WTC11 (cell line): ENCODE measurements around the gene NRSN2.

Experiments used
- ATF6 ChIP-seq: sonication (generic); formaldehyde crosslinking; IDR thresholded peaks from 2 replicates; pipeline ENCODE4 v1.8.1; 2023; ENCODE audit warnings: mild to moderate bottlenecking, missing genetic modification reagents
- CREB1 ChIP-seq: sonication (generic); formaldehyde crosslinking; IDR thresholded peaks from 2 replicates; pipeline ENCODE4 v1.8.0; 2023; ENCODE audit warnings: mild to moderate bottlenecking, missing genetic modification reagents
- KAT7 ChIP-seq: sonication (generic); formaldehyde crosslinking; IDR thresholded peaks from 2 replicates; pipeline ENCODE4 v1.8.1; 2023; ENCODE audit warnings: missing genetic modification reagents, mild to moderate bottlenecking, borderline replicate concordance
- SMAD3 ChIP-seq: sonication (generic); formaldehyde crosslinking; IDR thresholded peaks from 2 replicates; pipeline ENCODE4 v1.8.0; 2022; ENCODE audit warnings: missing genetic modification reagents, mild to moderate bottlenecking, borderline replicate concordance
- ZNF121 ChIP-seq: sonication (generic); formaldehyde crosslinking; IDR thresholded peaks from 2 replicates; pipeline ENCODE4 v1.8.0; 2023; ENCODE audit warnings: missing genetic modification reagents
- TF ChIP-seq, protein P1 (sequence below): fragments of 200-600 bp; IDR thresholded peaks from 2 replicates; pipeline ENCODE4 v1.8.0; 2022; ENCODE audit warnings: antibody characterized with exemption
- TF ChIP-seq, protein P2 (sequence below): sonication (generic); formaldehyde crosslinking; IDR thresholded peaks from 2 replicates; pipeline ENCODE4 v1.8.0; 2022; ENCODE audit warnings: mild to moderate bottlenecking, missing genetic modification reagents
- TF ChIP-seq, protein P3 (sequence below): sonication (generic); formaldehyde crosslinking; IDR thresholded peaks from 2 replicates; pipeline ENCODE4 v1.8.1; 2022; ENCODE audit warnings: mild to moderate bottlenecking, moderate library complexity, missing genetic modification reagents

DNA sequence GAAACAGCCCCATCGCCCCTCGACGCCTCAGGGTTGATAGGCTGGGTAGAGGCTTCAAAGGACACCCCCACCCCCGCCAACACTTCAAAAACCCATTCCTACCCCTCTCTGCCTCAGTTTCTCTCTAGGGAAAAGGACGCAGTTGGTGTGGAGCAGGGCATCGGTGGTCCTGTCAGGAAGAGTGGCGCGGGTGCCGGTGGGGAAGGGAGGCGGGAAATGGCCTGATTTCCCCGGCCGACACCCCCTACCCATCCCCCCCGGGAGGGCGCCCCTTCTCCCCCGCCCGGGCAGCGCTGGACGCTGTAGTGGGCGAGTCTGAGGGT, 367 bp downstream of the NRSN2 start:
- TF ChIP-seq ZNF121 (no peak), KAT7 (no peak), CREB1 (no peak), SMAD3 (no peak), ATF6 (CRISPR knock-in tag) (no peak)
- TF ChIP-seq, protein P1, sequence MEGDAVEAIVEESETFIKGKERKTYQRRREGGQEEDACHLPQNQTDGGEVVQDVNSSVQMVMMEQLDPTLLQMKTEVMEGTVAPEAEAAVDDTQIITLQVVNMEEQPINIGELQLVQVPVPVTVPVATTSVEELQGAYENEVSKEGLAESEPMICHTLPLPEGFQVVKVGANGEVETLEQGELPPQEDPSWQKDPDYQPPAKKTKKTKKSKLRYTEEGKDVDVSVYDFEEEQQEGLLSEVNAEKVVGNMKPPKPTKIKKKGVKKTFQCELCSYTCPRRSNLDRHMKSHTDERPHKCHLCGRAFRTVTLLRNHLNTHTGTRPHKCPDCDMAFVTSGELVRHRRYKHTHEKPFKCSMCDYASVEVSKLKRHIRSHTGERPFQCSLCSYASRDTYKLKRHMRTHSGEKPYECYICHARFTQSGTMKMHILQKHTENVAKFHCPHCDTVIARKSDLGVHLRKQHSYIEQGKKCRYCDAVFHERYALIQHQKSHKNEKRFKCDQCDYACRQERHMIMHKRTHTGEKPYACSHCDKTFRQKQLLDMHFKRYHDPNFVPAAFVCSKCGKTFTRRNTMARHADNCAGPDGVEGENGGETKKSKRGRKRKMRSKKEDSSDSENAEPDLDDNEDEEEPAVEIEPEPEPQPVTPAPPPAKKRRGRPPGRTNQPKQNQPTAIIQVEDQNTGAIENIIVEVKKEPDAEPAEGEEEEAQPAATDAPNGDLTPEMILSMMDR = no peak
- TF ChIP-seq, protein P2, sequence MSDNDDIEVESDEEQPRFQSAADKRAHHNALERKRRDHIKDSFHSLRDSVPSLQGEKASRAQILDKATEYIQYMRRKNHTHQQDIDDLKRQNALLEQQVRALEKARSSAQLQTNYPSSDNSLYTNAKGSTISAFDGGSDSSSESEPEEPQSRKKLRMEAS (CRISPR knock-in tag) = no peak
- TF ChIP-seq, protein P3, sequence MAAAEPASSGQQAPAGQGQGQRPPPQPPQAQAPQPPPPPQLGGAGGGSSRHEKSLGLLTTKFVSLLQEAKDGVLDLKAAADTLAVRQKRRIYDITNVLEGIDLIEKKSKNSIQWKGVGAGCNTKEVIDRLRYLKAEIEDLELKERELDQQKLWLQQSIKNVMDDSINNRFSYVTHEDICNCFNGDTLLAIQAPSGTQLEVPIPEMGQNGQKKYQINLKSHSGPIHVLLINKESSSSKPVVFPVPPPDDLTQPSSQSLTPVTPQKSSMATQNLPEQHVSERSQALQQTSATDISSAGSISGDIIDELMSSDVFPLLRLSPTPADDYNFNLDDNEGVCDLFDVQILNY (CRISPR knock-in tag) = no peak
